PFSK-1 (cell line): ENCODE measurements around the gene DOCK1.

Experiments
- POLR2AphosphoS5 ChIP-seq: IDR thresholded peaks from 2 replicates; pipeline ENCODE4 v1.6.1; 2012; ENCODE audit warnings: low read depth, mild to moderate bottlenecking, control low read depth, low read length, moderate library complexity
- REST ChIP-seq, 2 experiments: IDR thresholded peaks; 2 replicates each; pipeline versions ENCODE4 v1.6.1 to v1.8.0; 2011 to 2012; ENCODE audit warnings: low read depth in 2 of 2, low read length in 2 of 2, control low read depth in 1 of 2, inconsistent platforms in 1 of 2, mild to moderate bottlenecking in 1 of 2, moderate library complexity in 1 of 2; ENCODE audit not compliant: insufficient read depth in 1 of 2
- SIN3A ChIP-seq: IDR thresholded peaks from 2 replicates; pipeline ENCODE4 v1.6.1; 2012; ENCODE audit warnings: mild to moderate bottlenecking, low read length, moderate library complexity, borderline replicate concordance; ENCODE audit not compliant: insufficient read depth
- TAF1 ChIP-seq: IDR thresholded peaks from 2 replicates; pipeline ENCODE4 v1.6.1; 2012; ENCODE audit warnings: low read length, control low read depth, borderline replicate concordance; ENCODE audit not compliant: insufficient read depth

GRCh38 chr10:126914561-126914960 lies 9.3 kb downstream of the DOCK1 start:
- no peak for TF ChIP-seq REST (IDR thresholded peaks at IDR 0.05; ENCODE audit: insufficient read depth in 1 of 2, low read depth in 2 of 2, low read length in 2 of 2)
- TF ChIP-seq POLR2AphosphoS5, result no peak
- no peak for TF ChIP-seq TAF1
- no peak for TF ChIP-seq SIN3A
